ENCODE data around the gene PHACTR3. TPM values are rescaled to one million over a fixed set of nuclear protein-coding genes. Genes with fewer than 3 reads are reported as not detected.

Gene PHACTR3
- total RNA-seq, 1 experiment from 2014 or later, result 0.10 TPM

- no peak for ATAC-seq
- intact Hi-C loops (cut with micrococcal nuclease; ENCODE audit: unreplicated experiment), result loop anchor here (2.0 kb wide), 1 partner anchor 24 kb away; no protein-coding TSS in a partner anchor
Observed at GRCh38 chr20:59666586-59666985, 62.2 kb downstream of the PHACTR3 start.

GRCh38 chr20:59667131-59667530 lies 62.8 kb downstream of the PHACTR3 start:
- H3K27ac ChIP-seq (ENCODE audit: low read length), result no peak overlapping the region
- no peak for DNase-seq (ENCODE audit: low read depth, low spot score)
- CTCF ChIA-PET, result no interaction called here
- no peaks in the 10 kb centered on the region for H3K4me1 ChIP-seq (ENCODE audit: control insufficient read depth, insufficient read depth, low read length)
- in situ Hi-C loops (cut with HindIII; ENCODE audit: low pct_unique_long_range_greater_than_20kb, low sequenced_read_pairs), result no loop called here
- H3K36me3 ChIP-seq (ENCODE audit: control insufficient read depth, insufficient read depth, low read length), result no peaks in the 10 kb centered on the region
- no peak for TF ChIP-seq POLR2AphosphoS5 (IDR thresholded peaks at IDR 0.05; ENCODE audit: low read depth, low read length)
- peaks cover 13% of the 10 kb centered on the region; the same call in 1 of the 2 replicates for H3K27me3 ChIP-seq (ENCODE audit: control insufficient read depth, insufficient read depth, low read length)
- BruUV-seq (replicated peaks), result no TSS peak
- intact Hi-C loops (cut with micrococcal nuclease; ENCODE audit: unreplicated experiment), result loop anchor here (2.0 kb wide), 1 partner anchor 24 kb away; no protein-coding TSS in a partner anchor
- POLR2A ChIA-PET, result no interaction called here
- no peak for ATAC-seq
- H3K4me3 ChIP-seq (ENCODE audit: low read depth in 2 of 2, low read length in 2 of 2), result no peak overlapping the region
- H3K9me3 ChIP-seq (ENCODE audit: control insufficient read depth, insufficient read depth, low read depth, low read length), result no peaks in the 10 kb centered on the region

More at GRCh38 chr20:59666586-59666985, 62.2 kb downstream of the PHACTR3 start:
- H3K27me3 ChIP-seq (ENCODE audit: control insufficient read depth, insufficient read depth, low read length), result peaks cover 13% of the 10 kb centered on the region; the same call in 1 of the 2 replicates
- no peak overlapping the region for H3K4me3 ChIP-seq (ENCODE audit: low read depth in 2 of 2, low read length in 2 of 2)
- ChIA-PET CTCF (no interaction called here), POLR2A (no interaction called here)
- no peak for DNase-seq (ENCODE audit: low read depth, low spot score)
- no TSS peak for BruUV-seq (replicated peaks)
- H3K9me3 ChIP-seq (ENCODE audit: control insufficient read depth, insufficient read depth, low read depth, low read length), result no peaks in the 10 kb centered on the region
- no peak overlapping the region for H3K27ac ChIP-seq (ENCODE audit: low read length)
- no peaks in the 10 kb centered on the region for H3K36me3 ChIP-seq (ENCODE audit: control insufficient read depth, insufficient read depth, low read length)
- H3K4me1 ChIP-seq (ENCODE audit: control insufficient read depth, insufficient read depth, low read length), result no peaks in the 10 kb centered on the region
- TF ChIP-seq TCF7L2 (IDR thresholded peaks at IDR 0.05; ENCODE audit: low read depth, low read length) (no peak), REST (IDR thresholded peaks at IDR 0.05; ENCODE audit: insufficient read depth in 1 of 2, low read depth in 2 of 2, low read length in 1 of 2) (no peak), POLR2AphosphoS5 (IDR thresholded peaks at IDR 0.05; ENCODE audit: low read depth, low read length) (no peak), CTCF (IDR thresholded peaks at IDR 0.05) (no peak), SIN3A (IDR thresholded peaks at IDR 0.05; ENCODE audit: borderline replicate concordance, insufficient read depth, low read depth, low read length) (no peak)
- in situ Hi-C loops (cut with HindIII; ENCODE audit: low pct_unique_long_range_greater_than_20kb, low sequenced_read_pairs), result no loop called here

GRCh38 chr20:59667981-59668515 lies 63.7 kb downstream of the PHACTR3 start:
- in situ Hi-C loops (cut with HindIII; ENCODE audit: low pct_unique_long_range_greater_than_20kb, low sequenced_read_pairs) (no loop called here), intact Hi-C loops (cut with micrococcal nuclease; ENCODE audit: unreplicated experiment) (loop anchor here (2.0 kb wide), 1 partner anchor 25 kb away; no protein-coding TSS in a partner anchor)
- H3K9me3 ChIP-seq (ENCODE audit: control insufficient read depth, insufficient read depth, low read depth, low read length), result no peaks in the 10 kb centered on the region
- ATAC-seq (no peak), DNase-seq (ENCODE audit: low read depth, low spot score) (no peak)
- TF ChIP-seq SIN3A (IDR thresholded peaks at IDR 0.05; ENCODE audit: borderline replicate concordance, insufficient read depth, low read depth, low read length), result no peak
- no peak for TF ChIP-seq CTCF (IDR thresholded peaks at IDR 0.05)
- TF ChIP-seq REST (IDR thresholded peaks at IDR 0.05; ENCODE audit: insufficient read depth in 1 of 2, low read depth in 2 of 2, low read length in 1 of 2), result no peak
- no peak for TF ChIP-seq POLR2AphosphoS5 (IDR thresholded peaks at IDR 0.05; ENCODE audit: low read depth, low read length)
- ChIA-PET POLR2A (no interaction called here), CTCF (no interaction called here)
- BruUV-seq (replicated peaks), result no TSS peak
- no peak overlapping the region for H3K4me3 ChIP-seq (ENCODE audit: low read depth in 2 of 2, low read length in 2 of 2)
- no peaks in the 10 kb centered on the region for H3K36me3 ChIP-seq (ENCODE audit: control insufficient read depth, insufficient read depth, low read length)
- H3K27me3 ChIP-seq (ENCODE audit: control insufficient read depth, insufficient read depth, low read length), result peaks cover 13% of the 10 kb centered on the region; the same call in 1 of the 2 replicates
- H3K4me1 ChIP-seq (ENCODE audit: control insufficient read depth, insufficient read depth, low read length), result no peaks in the 10 kb centered on the region
- no peak overlapping the region for H3K27ac ChIP-seq (ENCODE audit: low read length)
